Measurements from ENCODE around the gene KIF21A.

The KIF21A gene

DNA sequence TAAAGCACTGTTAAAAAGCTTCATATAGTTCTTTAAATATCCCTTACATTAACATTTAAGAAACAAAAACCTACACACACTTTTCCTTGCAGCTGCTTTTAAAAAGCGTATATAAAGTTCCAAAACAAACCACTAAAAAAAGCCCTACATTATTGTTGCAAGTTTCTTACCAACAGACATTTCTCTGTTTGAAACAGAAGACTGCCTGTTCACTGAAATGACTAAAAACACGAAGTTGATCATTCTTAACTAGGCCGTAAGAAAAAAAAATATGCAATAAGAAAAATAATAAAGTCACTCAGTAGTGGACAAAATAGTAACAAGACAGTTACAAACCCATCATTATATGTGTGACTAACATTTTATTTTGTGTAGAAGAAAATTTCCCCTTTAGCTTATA lies 37.3 kb downstream of the KIF21A start:
- ChIA-PET CTCF (no interaction called here), POLR2A (no interaction called here)
- no peak for TF ChIP-seq CTCF (IDR thresholded peaks at IDR 0.05; ENCODE audit: insufficient read depth, low read length, missing control alignments)
- H3K4me3 ChIP-seq (ENCODE audit: low read depth, low read length): no peak overlapping the region
- DNase-seq (ENCODE audit: low read depth, low spot score): no peak

DNA sequence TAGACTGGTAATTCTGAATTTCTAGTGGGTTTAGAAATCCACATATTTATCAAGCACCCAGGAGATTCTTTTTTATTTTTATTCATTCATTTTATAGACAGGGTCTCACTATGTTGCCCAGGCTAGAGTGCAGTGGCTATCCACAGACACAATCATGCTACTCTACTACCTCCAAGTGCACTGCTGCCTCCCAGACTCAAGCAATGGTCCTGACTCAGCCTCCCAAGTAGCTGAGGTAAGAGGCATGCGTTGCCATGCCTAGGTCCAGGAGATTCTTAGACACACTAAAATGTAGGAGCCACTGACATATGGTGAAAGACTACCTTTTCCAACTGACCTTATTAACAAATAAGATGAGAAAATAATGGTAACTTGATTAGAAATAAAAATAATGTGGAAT lies 38.9 kb downstream of the KIF21A start:
- DNase-seq (ENCODE audit: low read depth, low spot score): no peak

GRCh38 chr12:39403376-39403775 lies 39.5 kb downstream of the KIF21A start:
- H3K4me3 ChIP-seq (ENCODE audit: low read depth, low read length): no peak overlapping the region
- TF ChIP-seq CTCF (IDR thresholded peaks at IDR 0.05; ENCODE audit: insufficient read depth, low read length, missing control alignments): no peak
- no peak for DNase-seq (ENCODE audit: low read depth, low spot score)
- POLR2A ChIA-PET: no interaction called here
- CTCF ChIA-PET: no interaction called here

More for the DNA sequence above, 38.9 kb downstream of the KIF21A start:
- POLR2A ChIA-PET: no interaction called here
- no peak overlapping the region for H3K4me3 ChIP-seq (ENCODE audit: low read depth, low read length)
- no peak for TF ChIP-seq CTCF (IDR thresholded peaks at IDR 0.05; ENCODE audit: insufficient read depth, low read length, missing control alignments)
- CTCF ChIA-PET: no interaction called here

DNA sequence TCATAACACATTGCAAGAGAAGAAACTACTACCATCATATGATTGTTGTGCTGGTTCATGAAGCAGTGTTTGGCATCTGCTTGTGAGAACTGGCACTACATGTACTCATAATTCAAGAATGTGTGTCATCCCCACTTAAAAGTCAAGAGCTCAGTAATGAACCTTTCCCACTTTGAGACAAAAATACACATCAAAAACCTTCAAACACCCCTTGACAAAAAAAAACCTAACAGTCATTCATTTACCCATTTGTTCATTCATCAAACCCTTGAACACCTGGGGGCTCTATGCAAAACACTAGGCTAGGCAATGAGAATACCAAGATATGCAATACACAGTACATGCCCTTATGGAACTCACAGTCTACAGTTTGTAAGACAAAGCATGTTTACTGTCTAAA lies 40.0 kb downstream of the KIF21A start:
- no peak overlapping the region for H3K4me3 ChIP-seq (ENCODE audit: low read depth, low read length)
- CTCF ChIA-PET: no interaction called here
- TF ChIP-seq CTCF (IDR thresholded peaks at IDR 0.05; ENCODE audit: insufficient read depth, low read length, missing control alignments): no peak
- POLR2A ChIA-PET: no interaction called here
- DNase-seq (ENCODE audit: low read depth, low spot score): no peak

DNA sequence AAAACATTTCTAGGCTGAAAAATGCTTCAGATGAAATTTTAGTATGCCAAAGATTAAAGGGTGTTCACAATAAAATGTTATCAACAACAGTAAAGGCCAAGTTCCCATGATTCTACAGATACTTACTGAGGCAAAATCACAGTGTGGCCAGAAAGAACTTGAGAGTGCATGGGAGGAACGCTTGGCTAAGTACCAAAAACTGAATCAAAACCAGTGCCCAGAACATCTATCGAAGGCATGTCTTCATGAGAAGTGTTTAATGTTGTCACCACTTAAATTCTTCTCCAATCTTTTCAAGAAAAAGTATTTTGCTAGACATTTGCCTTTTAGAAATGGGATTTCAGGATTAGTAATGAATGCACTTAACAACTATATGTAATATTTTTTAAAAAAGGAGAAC lies 41.5 kb downstream of the KIF21A start:
- TF ChIP-seq CTCF (IDR thresholded peaks at IDR 0.05; ENCODE audit: insufficient read depth, low read length, missing control alignments): no peak
- ChIA-PET CTCF (no interaction called here), POLR2A (no interaction called here)
- H3K4me3 ChIP-seq (ENCODE audit: low read depth, low read length): no peak overlapping the region
- no peak for DNase-seq (ENCODE audit: low read depth, low spot score)

DNA sequence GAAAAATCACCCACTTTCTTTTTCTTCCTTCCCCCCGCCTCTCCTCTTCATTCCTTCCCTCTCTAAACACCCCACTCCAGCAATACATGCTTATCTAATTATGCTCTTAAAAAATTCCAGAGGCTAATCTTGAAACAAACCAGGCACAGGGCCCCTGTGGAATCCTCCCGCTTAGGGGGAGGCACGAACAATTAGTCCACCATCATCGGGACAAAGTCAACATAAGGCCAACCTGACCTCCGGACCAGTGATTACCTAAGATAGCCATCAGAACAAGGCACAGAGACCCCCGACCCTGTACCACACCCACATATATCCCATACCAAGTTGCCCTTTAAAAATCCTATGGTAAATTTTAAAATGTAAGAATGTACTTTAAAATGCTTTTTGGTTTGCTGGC lies 47.1 kb downstream of the KIF21A start:
- CTCF ChIA-PET: no interaction called here
- no peak for DNase-seq (ENCODE audit: low read depth, low spot score)
- H3K4me3 ChIP-seq (ENCODE audit: low read depth, low read length): no peak overlapping the region
- TF ChIP-seq CTCF (IDR thresholded peaks at IDR 0.05; ENCODE audit: insufficient read depth, low read length, missing control alignments): no peak
- POLR2A ChIA-PET: no interaction called here

All from AG04449 (cell line).